Thyroid gland (tissue), 4 donors: ENCODE data around the gene MIGA2. TPM values are rescaled to one million over a fixed set of nuclear protein-coding genes. Genes with fewer than 3 reads are reported as not detected.

Source experiments
- DNase-seq, 2 donors: peaks; one replicate each; pipeline ENCODE4 v3.0.0-alpha.2; 2019
- H3K27ac ChIP-seq, 3 donors: fragments of 200-600 bp; sonication (generic); 1 replicate in 2 of 3; 2 replicates in 1 of 3; pipeline ENCODE4 v1.5.1; 2016 to 2019; ENCODE audit warnings: mild to moderate bottlenecking in 1 of 3, moderate library complexity in 1 of 3
- H3K27me3 ChIP-seq: fragments of 200-600 bp; sonication (generic); one replicate; pipeline ENCODE4 v1.5.1; 2019
- H3K36me3 ChIP-seq, 2 donors: fragments of 200-600 bp; sonication (generic); one replicate each; pipeline ENCODE4 v1.5.1; 2016 to 2019
- H3K4me1 ChIP-seq, 2 donors: fragments of 200-600 bp; sonication (generic); one replicate each; pipeline ENCODE4 v1.5.1; 2017 to 2019
- H3K4me3 ChIP-seq, 3 donors: fragments of 200-600 bp; sonication (generic); replicated peaks in 1 of 3; 1 replicate in 2 of 3; 2 replicates in 1 of 3; pipeline ENCODE4 v1.5.1; 2016; ENCODE audit warnings: mild to moderate bottlenecking in 1 of 3
- H3K9me3 ChIP-seq: fragments of 200-600 bp; sonication (generic); one replicate; pipeline ENCODE4 v1.5.1; 2017
- POLR2A ChIP-seq, 2 donors: fragments of 450-650 bp; IDR thresholded peaks; one replicate each; pipeline ENCODE4 v1.6.1; 2017; ENCODE audit warnings: antibody characterized with exemption in 2 of 2, mild to moderate bottlenecking in 2 of 2, moderate library complexity in 1 of 2
- WGBS, 2 donors: methylation state at CpG; one replicate each; pipeline ENCODE4 v1.1.5; 2017; 5-methylcytosine and 5-hydroxymethylcytosine counted together
- intact Hi-C: fragments of 100-400 bp; cut with DNase I; formaldehyde crosslinking; loops from one replicate; pipeline ENCODE4 v1.15.1; 2023
- total RNA-seq, 4 donors: library from RNA; depleted of rRNA; stranded (reverse); fragments of >200 nt; gene quantifications; one replicate each; pipeline ENCODE4 v1.2.3, GENCODE V29; 2016
- TF ChIP-seq, protein P1 (sequence below), 6 experiments: fragments of 200-600 bp in 3 of 6; fragments of 450-650 bp in 3 of 6; sonication (generic) in 3 of 6; IDR thresholded peaks; one replicate each; pipeline ENCODE4 v1.5.1; 2016 to 2019; ENCODE audit warnings: antibody characterized with exemption in 6 of 6, mild to moderate bottlenecking in 2 of 6, inconsistent platforms in 1 of 6, moderate library complexity in 1 of 6

MIGA2 gene
- total RNA-seq, 4 donors from 2014 or later: 23.9 to 78.8 (median 50.0) TPM

DNA sequence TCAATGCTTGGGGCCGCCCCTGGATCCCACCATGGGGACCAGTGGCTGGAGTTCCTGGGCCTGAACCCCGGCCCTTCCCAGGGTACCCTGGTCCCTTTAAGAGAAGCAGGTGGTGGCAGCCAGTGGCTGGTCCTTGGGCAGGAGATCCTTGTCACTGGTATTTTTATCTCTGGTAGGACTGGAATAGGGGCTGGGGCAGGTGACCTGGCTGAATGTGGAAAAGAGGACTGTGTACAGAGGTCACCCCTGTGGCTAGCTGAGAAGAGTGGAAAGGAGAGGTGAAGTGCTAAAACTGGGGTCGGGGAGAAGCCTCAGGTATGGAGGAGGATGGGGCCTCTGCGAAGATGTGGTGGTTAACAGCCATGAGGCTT, 67.2 kb downstream of the MIGA2 start:
- Histone ChIP-seq H3K4me1 (peaks cover 0 to under 1% of the 10 kb centered on the region in 2 donors), H3K27me3 (no peaks in the 10 kb centered on the region), H3K9me3 (no peaks in the 10 kb centered on the region), H3K36me3 (peaks cover 0 to 6% of the 10 kb centered on the region in 2 donors), H3K27ac (no peak overlapping the region), H3K4me3 (no peak overlapping the region)
- intact Hi-C loops: no loop called here
- TF ChIP-seq, protein P1, sequence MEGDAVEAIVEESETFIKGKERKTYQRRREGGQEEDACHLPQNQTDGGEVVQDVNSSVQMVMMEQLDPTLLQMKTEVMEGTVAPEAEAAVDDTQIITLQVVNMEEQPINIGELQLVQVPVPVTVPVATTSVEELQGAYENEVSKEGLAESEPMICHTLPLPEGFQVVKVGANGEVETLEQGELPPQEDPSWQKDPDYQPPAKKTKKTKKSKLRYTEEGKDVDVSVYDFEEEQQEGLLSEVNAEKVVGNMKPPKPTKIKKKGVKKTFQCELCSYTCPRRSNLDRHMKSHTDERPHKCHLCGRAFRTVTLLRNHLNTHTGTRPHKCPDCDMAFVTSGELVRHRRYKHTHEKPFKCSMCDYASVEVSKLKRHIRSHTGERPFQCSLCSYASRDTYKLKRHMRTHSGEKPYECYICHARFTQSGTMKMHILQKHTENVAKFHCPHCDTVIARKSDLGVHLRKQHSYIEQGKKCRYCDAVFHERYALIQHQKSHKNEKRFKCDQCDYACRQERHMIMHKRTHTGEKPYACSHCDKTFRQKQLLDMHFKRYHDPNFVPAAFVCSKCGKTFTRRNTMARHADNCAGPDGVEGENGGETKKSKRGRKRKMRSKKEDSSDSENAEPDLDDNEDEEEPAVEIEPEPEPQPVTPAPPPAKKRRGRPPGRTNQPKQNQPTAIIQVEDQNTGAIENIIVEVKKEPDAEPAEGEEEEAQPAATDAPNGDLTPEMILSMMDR (IDR thresholded peaks at IDR 0.05): no peak
- TF ChIP-seq POLR2A (IDR thresholded peaks at IDR 0.05): no peak
- 89 to 91% methylated on average over 3 to 4 of the region's 4 CpGs for WGBS, 2 donors
- DNase-seq: no peak

DNA sequence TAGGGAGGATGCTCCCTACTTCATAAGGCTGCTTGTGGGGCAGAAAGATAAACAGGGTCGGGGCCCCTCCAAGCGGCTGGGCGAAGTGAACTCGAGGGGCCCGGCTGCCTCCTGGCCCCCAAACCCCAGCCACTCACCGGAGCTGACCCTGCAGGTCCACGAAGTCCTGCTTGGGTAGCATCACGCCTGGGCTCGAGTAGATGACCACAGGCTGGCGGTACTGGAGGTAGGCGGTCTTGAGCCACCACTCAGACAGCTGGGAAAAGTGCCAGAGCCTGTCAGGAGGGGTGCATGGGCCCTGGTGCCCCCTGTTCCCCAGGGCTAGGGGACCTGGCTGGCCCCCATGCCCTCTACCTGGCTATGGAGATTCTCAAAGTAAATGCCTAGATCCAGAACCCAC, 67.6 kb downstream of the MIGA2 start:
- H3K9me3 ChIP-seq: no peaks in the 10 kb centered on the region
- 82 to 90% methylated on average over 7 to 10 of the region's 11 CpGs for WGBS, 2 donors
- peaks cover under 1 to 5% of the 10 kb centered on the region in 2 donors for H3K4me1 ChIP-seq
- no peak for DNase-seq
- H3K27me3 ChIP-seq: no peaks in the 10 kb centered on the region
- intact Hi-C loops: no loop called here
- no peak for TF ChIP-seq POLR2A (IDR thresholded peaks at IDR 0.05)
- TF ChIP-seq, protein P1 (IDR thresholded peaks at IDR 0.05): no peak
- H3K36me3 ChIP-seq: peaks cover 0 to 6% of the 10 kb centered on the region in 2 donors
- H3K27ac ChIP-seq: no peak overlapping the region
- H3K4me3 ChIP-seq: no peak overlapping the region

DNA sequence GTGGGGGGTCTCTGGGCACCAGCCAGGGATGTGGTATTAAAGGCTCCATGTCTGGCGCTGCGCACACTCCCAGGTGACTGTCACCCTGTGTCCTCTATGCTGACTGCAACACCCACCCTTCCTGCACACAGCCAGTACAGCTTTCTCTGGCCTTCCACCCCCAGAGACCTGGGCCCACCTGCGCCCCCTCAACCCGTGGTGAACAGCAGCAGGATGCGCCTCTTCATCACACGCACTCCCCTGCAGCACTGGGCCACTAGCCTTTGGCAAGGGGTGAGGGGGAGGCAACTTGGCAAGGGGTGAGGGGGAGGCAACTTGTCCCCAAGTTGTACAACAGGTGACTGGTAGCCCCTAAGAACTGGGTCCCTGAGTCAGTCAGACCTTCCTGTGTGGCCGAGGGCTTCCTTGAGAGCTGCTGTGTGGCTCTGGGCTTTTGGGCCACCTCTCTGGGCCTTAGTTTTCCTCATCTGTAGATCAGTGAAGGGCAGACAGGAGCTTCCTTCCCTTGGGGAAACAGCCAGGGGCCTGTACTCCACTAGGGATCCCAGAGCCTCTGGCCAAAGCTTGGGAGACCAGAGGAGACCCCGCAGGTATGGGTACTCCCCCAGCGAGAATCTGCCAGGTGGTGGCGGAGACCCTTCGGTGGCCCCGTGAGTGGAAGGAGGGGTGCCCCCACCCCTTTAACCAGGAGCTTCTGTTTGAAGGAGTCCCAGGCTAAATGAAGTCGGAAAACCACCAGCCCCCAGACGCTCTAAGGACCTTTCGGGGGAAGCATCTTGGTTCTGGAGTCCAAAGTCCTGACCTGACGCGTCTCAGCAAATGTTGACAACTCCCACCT, 69.7 kb downstream of the MIGA2 start:
- DNase-seq: no peak

DNA sequence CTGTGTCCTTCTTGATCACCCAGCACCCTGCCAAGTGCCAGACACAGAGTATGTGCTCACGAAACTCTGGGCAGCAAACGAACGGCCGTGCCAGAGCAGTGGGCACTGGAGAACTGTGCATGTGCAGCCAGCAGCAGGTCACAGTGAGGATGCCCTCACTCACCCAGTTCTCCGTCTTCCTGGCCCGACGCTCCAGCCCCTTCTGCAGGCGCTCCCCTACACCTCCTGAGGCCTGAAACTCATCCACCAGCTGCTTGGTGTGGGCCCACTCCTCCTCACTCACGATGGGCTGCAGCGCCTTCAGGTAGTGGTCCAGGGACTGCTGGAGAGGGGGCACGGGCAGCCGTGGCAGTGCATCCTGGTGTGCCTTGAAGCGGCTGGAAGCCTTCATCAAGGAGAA, 71.2 kb downstream of the MIGA2 start:
- no peak for DNase-seq
- H3K27ac ChIP-seq: no peak overlapping the region
- TF ChIP-seq POLR2A (IDR thresholded peaks at IDR 0.05): no peak
- TF ChIP-seq, protein P1 (IDR thresholded peaks at IDR 0.05): no peak
- H3K36me3 ChIP-seq: peaks cover 0 to 6% of the 10 kb centered on the region in 2 donors
- H3K4me3 ChIP-seq: no peak overlapping the region
- H3K27me3 ChIP-seq: no peaks in the 10 kb centered on the region
- no peaks in the 10 kb centered on the region for H3K9me3 ChIP-seq
- intact Hi-C loops: no loop called here
- WGBS, 2 donors: 90 to 94% methylated on average over 8 to 13 of the region's 13 CpGs
- H3K4me1 ChIP-seq: peaks cover 20% of the 10 kb centered on the region in 2 donors

More for the DNA sequence above, 69.7 kb downstream of the MIGA2 start:
- H3K27me3 ChIP-seq: no peaks in the 10 kb centered on the region
- H3K4me1 ChIP-seq: peaks cover 12 to 14% of the 10 kb centered on the region in 2 donors
- H3K9me3 ChIP-seq: no peaks in the 10 kb centered on the region
- H3K36me3 ChIP-seq: peaks cover 0 to 6% of the 10 kb centered on the region in 2 donors
- no peak for TF ChIP-seq POLR2A (IDR thresholded peaks at IDR 0.05)
- TF ChIP-seq, protein P1 (IDR thresholded peaks at IDR 0.05): no peak
- 95 to 98% methylated on average over 8 to 16 of the region's 17 CpGs for WGBS, 2 donors
- H3K27ac ChIP-seq: no peak overlapping the region
- intact Hi-C loops: no loop called here
- H3K4me3 ChIP-seq: no peak overlapping the region

DNA sequence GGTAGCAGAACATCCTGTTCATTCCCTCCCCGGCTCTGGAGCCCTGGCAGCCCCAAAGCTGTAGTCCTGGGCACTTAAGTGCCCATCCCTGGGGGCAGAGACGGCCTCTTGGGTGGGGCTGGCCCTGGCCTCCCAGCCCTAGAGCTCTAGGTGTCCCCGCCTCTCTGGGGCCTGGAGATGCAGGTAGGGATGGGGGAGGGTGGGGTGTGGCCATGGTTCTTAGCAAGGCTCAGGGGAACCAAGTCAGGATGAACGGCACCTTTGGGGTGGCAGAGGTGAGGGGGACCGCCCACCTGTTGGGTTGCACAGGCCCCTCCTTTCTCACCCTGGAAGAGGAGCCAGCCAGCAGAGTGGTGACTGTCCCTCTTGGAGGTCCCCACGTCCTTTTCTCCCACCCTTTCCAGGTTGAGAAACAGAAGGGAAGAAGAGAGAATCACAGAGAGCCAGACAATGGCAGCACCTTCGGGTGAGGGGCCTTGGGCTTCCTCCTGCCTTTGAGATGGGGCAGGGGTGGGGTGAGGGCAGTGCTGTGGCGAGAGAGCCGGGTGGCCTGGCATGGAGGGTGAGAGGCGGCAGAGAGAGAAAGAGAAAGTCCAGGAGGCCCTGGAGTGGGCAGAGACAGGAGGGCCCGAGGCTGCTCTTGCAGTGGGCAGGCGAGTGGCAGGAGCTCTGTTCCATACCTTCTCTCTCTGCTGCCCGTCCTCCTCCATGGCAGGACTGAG, 71.8 kb downstream of the MIGA2 start:
- H3K9me3 ChIP-seq: no peaks in the 10 kb centered on the region
- no peaks in the 10 kb centered on the region for H3K27me3 ChIP-seq
- no peak overlapping the region for H3K4me3 ChIP-seq
- TF ChIP-seq, protein P1 (IDR thresholded peaks at IDR 0.05): no peak
- TF ChIP-seq POLR2A (IDR thresholded peaks at IDR 0.05): no peak
- WGBS, 2 donors: 95 to 97% methylated on average over 10 to 12 of the region's 13 CpGs
- H3K4me1 ChIP-seq: peaks cover 20 to 22% of the 10 kb centered on the region in 2 donors
- intact Hi-C loops: no loop called here
- no peak overlapping the region for H3K27ac ChIP-seq
- peaks cover 0 to 6% of the 10 kb centered on the region in 2 donors for H3K36me3 ChIP-seq
- no peak for DNase-seq
